ENCODE measurements around the gene CHM.

The CHM gene

DNA sequence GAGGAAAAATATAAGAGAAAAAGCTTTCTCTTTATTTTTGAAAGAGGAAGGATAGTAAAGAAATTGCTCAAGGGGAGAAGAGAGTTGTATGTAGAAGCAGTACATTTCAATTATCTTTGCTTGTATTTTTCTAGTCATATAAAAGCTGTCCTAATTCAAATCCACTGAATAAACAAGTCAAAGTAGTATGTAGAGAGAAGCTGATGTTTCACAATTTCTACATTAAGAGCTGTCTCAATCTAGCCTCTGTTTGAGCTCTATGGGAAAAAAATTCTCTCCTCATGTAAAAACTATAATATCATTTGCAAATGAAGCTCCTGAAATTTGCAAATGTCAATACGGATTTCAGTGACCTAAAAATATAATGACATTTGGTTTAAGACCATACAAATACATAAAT, 52.6 kb downstream of the CHM start:
- Histone ChIP-seq H3K9me3 (ENCODE audit: insufficient read depth, low read length) (no peaks in the 10 kb centered on the region), H3F3A (ENCODE audit: insufficient read depth) (no peaks in the 10 kb centered on the region), H3K4me3 (ENCODE audit: insufficient read depth, low read length, poor library complexity, severe bottlenecking) (no peak overlapping the region), H3K27ac (ENCODE audit: low read depth, low read length) (no peak overlapping the region), H3K4me2 (ENCODE audit: low read depth, low read length, poor library complexity, severe bottlenecking) (no peak overlapping the region), H3K36me3 (ENCODE audit: low read length) (no peaks in the 10 kb centered on the region), H3K27me3 (ENCODE audit: low read length) (no peaks in the 10 kb centered on the region), H3K9me2 (replicated peaks; ENCODE audit: insufficient read depth, low read length) (no peaks in the 10 kb centered on the region), H3K79me2 (ENCODE audit: insufficient read depth, low read length) (no peaks in the 10 kb centered on the region; the same call in 1 of the 2 replicates), H3K9ac (ENCODE audit: low read length) (no peak overlapping the region), H4K20me1 (ENCODE audit: low read depth, low read length) (no peaks in the 10 kb centered on the region), H2AFZ (ENCODE audit: low read depth, low read length, severe bottlenecking) (no peak overlapping the region)
- no peak for TF ChIP-seq EZH2phosphoT487 (conservative IDR thresholded peaks at IDR 0.05; ENCODE audit: low read length)
- TF ChIP-seq, protein P1, sequence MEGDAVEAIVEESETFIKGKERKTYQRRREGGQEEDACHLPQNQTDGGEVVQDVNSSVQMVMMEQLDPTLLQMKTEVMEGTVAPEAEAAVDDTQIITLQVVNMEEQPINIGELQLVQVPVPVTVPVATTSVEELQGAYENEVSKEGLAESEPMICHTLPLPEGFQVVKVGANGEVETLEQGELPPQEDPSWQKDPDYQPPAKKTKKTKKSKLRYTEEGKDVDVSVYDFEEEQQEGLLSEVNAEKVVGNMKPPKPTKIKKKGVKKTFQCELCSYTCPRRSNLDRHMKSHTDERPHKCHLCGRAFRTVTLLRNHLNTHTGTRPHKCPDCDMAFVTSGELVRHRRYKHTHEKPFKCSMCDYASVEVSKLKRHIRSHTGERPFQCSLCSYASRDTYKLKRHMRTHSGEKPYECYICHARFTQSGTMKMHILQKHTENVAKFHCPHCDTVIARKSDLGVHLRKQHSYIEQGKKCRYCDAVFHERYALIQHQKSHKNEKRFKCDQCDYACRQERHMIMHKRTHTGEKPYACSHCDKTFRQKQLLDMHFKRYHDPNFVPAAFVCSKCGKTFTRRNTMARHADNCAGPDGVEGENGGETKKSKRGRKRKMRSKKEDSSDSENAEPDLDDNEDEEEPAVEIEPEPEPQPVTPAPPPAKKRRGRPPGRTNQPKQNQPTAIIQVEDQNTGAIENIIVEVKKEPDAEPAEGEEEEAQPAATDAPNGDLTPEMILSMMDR (IDR thresholded peaks at IDR 0.05; ENCODE audit: insufficient read depth, low read length, poor library complexity, severe bottlenecking) = no peak

DNA sequence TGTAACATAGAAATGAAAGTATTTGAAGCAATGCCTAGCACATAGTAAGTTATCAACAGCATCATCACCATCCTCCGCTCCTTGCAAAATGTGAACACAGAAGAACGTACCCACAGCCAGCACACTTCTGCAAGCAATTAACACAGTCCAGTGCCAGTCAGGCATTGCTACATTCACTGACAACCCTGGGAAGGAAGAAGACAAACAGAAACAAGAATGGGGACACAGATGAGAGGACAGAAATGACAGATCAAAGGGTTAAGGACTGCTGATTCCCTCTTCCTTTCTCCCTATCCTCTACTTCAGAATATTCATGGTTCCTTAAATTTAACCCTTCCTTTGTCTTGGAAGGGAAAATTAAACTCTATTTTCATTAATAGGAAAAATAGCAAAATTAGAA, 53.1 kb downstream of the CHM start:
- Histone ChIP-seq H3K9me2 (replicated peaks; ENCODE audit: insufficient read depth, low read length) (no peaks in the 10 kb centered on the region), H3K27me3 (ENCODE audit: low read length) (no peaks in the 10 kb centered on the region), H3F3A (ENCODE audit: insufficient read depth) (no peaks in the 10 kb centered on the region), H4K20me1 (ENCODE audit: low read depth, low read length) (no peaks in the 10 kb centered on the region), H3K27ac (ENCODE audit: low read depth, low read length) (no peak overlapping the region), H3K36me3 (ENCODE audit: low read length) (no peaks in the 10 kb centered on the region), H3K9ac (ENCODE audit: low read length) (no peak overlapping the region), H3K9me3 (ENCODE audit: insufficient read depth, low read length) (no peaks in the 10 kb centered on the region), H3K4me2 (ENCODE audit: low read depth, low read length, poor library complexity, severe bottlenecking) (no peak overlapping the region), H2AFZ (ENCODE audit: low read depth, low read length, severe bottlenecking) (no peak overlapping the region), H3K4me3 (ENCODE audit: insufficient read depth, low read length, poor library complexity, severe bottlenecking) (no peak overlapping the region), H3K79me2 (ENCODE audit: insufficient read depth, low read length) (no peaks in the 10 kb centered on the region; the same call in 1 of the 2 replicates)
- TF ChIP-seq, protein P1 (IDR thresholded peaks at IDR 0.05; ENCODE audit: insufficient read depth, low read length, poor library complexity, severe bottlenecking) = no peak
- no peak for TF ChIP-seq EZH2phosphoT487 (conservative IDR thresholded peaks at IDR 0.05; ENCODE audit: low read length)

GRCh38 chrX:85993539-85994197, 53.7 kb downstream of the CHM start:
- H4K20me1 ChIP-seq (ENCODE audit: low read depth, low read length) = no peaks in the 10 kb centered on the region
- no peaks in the 10 kb centered on the region for H3K9me3 ChIP-seq (ENCODE audit: insufficient read depth, low read length)
- no peaks in the 10 kb centered on the region for H3K36me3 ChIP-seq (ENCODE audit: low read length)
- no peaks in the 10 kb centered on the region; the same call in 1 of the 2 replicates for H3K79me2 ChIP-seq (ENCODE audit: insufficient read depth, low read length)
- H3K4me2 ChIP-seq (ENCODE audit: low read depth, low read length, poor library complexity, severe bottlenecking) = no peak overlapping the region
- no peaks in the 10 kb centered on the region for H3K9me2 ChIP-seq (replicated peaks; ENCODE audit: insufficient read depth, low read length)
- H2AFZ ChIP-seq (ENCODE audit: low read depth, low read length, severe bottlenecking) = no peak overlapping the region
- no peaks in the 10 kb centered on the region for H3K27me3 ChIP-seq (ENCODE audit: low read length)
- TF ChIP-seq EZH2phosphoT487 (conservative IDR thresholded peaks at IDR 0.05; ENCODE audit: low read length) = no peak
- TF ChIP-seq, protein P1 (IDR thresholded peaks at IDR 0.05; ENCODE audit: insufficient read depth, low read length, poor library complexity, severe bottlenecking) = no peak
- no peak overlapping the region for H3K9ac ChIP-seq (ENCODE audit: low read length)
- H3F3A ChIP-seq (ENCODE audit: insufficient read depth) = no peaks in the 10 kb centered on the region
- H3K4me3 ChIP-seq (ENCODE audit: insufficient read depth, low read length, poor library complexity, severe bottlenecking) = no peak overlapping the region
- no peak overlapping the region for H3K27ac ChIP-seq (ENCODE audit: low read depth, low read length)
